H1 (cell line): ENCODE data around the gene ZMIZ1. TPM values are rescaled to one million over a fixed set of nuclear protein-coding genes. Genes with fewer than 3 reads are reported as not detected.

Source experiments
- CTCF ChIA-PET: fragments of 300-600 bp; sonication (Branson Sonifier 250); formaldehyde crosslinking; loops from one replicate; lab custom pipeline; 2021; ENCODE audit not compliant: partially characterized antibody; lab: Charles Lee
- POLR2A ChIA-PET: fragments of 300-600 bp; sonication (Branson Sonifier 250); formaldehyde crosslinking; loops from one replicate; lab custom pipeline; 2021; ENCODE audit warnings: inconsistent platforms; ENCODE audit not compliant: partially characterized antibody; lab: Charles Lee
- DNase-seq, 2 experiments: peaks; one replicate each; pipeline versions ENCODE4 v3.0.0 to v3.0.0-alpha.2; 2010 to 2022; ENCODE audit warnings: low spot score in 2 of 2, low read depth in 1 of 2, mixed read lengths in 1 of 2
- FAIRE-seq: peaks from 2 replicates; lab custom pipeline; 2011; peaks lifted over from hg19 to GRCh38; lab: Jason Lieb, UNC
- H2AFZ ChIP-seq: 2 replicates; pipeline ENCODE4 v1.8.1; 2012; ENCODE audit warnings: low read length, inconsistent platforms
- H2AK5ac ChIP-seq: 2 replicates; pipeline ENCODE4 v1.6.1; 2013; ENCODE audit warnings: low read depth, low read length
- H2BK120ac ChIP-seq: replicated peaks from 2 replicates; pipeline ENCODE3; 2013; ENCODE audit warnings: low read depth, low read length, inconsistent platforms
- H2BK12ac ChIP-seq: 2 replicates; pipeline ENCODE4 v1.6.1; 2013; ENCODE audit warnings: low read depth, low read length
- H2BK15ac ChIP-seq: 2 replicates; pipeline ENCODE4 v1.6.1; 2013; ENCODE audit warnings: low read length
- H2BK20ac ChIP-seq: 2 replicates; pipeline ENCODE4 v1.6.1; 2013; ENCODE audit warnings: low read length
- H2BK5ac ChIP-seq: 2 replicates; pipeline ENCODE4 v1.6.1; 2013; ENCODE audit warnings: low read depth, low read length
- H3K14ac ChIP-seq: 2 replicates; pipeline ENCODE4 v1.6.1; 2013; ENCODE audit warnings: inconsistent platforms; ENCODE audit not compliant: insufficient read length
- H3K18ac ChIP-seq: 2 replicates; pipeline ENCODE4 v1.6.1; 2013; ENCODE audit warnings: low read length; ENCODE audit errors: extremely low read depth
- H3K23ac ChIP-seq: 2 replicates; pipeline ENCODE4 v1.6.1; 2013; ENCODE audit warnings: inconsistent platforms; ENCODE audit not compliant: insufficient read length
- H3K23me2 ChIP-seq: 2 replicates; pipeline ENCODE4 v1.6.1; 2013; ENCODE audit warnings: low read depth, low read length
- H3K27ac ChIP-seq: 2 replicates; pipeline ENCODE4 v1.6.1; 2011; ENCODE audit warnings: low read depth, low read length, inconsistent platforms
- H3K27me3 ChIP-seq, 4 experiments: replicated peaks in 1 of 4; 1 replicate in 1 of 4; 2 replicates in 3 of 4; pipeline versions ENCODE4 v1.6.1 to v1.8.1; 2011 to 2013; ENCODE audit warnings: low read length in 3 of 4, mild to moderate bottlenecking in 3 of 4, inconsistent platforms in 2 of 4, mixed read lengths in 2 of 4, moderate library complexity in 1 of 4; ENCODE audit not compliant: control insufficient read depth in 3 of 4, insufficient read depth in 3 of 4; ENCODE audit errors: extremely low read depth in 1 of 4
- H3K36me3 ChIP-seq, 4 experiments: 2 replicates each; pipeline versions ENCODE4 v1.6.1 to v1.8.1; 2011 to 2013; ENCODE audit warnings: mild to moderate bottlenecking in 4 of 4, low read length in 3 of 4, moderate library complexity in 2 of 4, control low read depth in 1 of 4, inconsistent platforms in 1 of 4; ENCODE audit not compliant: insufficient read depth in 4 of 4, control insufficient read depth in 2 of 4
- H3K4ac ChIP-seq: replicated peaks from 2 replicates; pipeline ENCODE3; 2013; ENCODE audit warnings: low read length, low read depth, mixed read lengths, inconsistent platforms; ENCODE audit not compliant: insufficient read length
- H3K4me1 ChIP-seq, 4 experiments: replicated peaks in 1 of 4; 1 replicate in 1 of 4; 2 replicates in 3 of 4; pipeline versions ENCODE4 v1.6.1 to v1.8.1; 2011 to 2013; ENCODE audit warnings: low read length in 3 of 4, inconsistent platforms in 2 of 4, mixed read lengths in 1 of 4; ENCODE audit not compliant: insufficient read depth in 4 of 4, control insufficient read depth in 3 of 4
- H3K4me2 ChIP-seq, 2 experiments: 2 replicates each; pipeline versions ENCODE4 v1.6.1 to v1.8.1; 2011 to 2013; ENCODE audit warnings: low read depth in 2 of 2, low read length in 2 of 2, control low read depth in 1 of 2, inconsistent platforms in 1 of 2, mild to moderate bottlenecking in 1 of 2; ENCODE audit not compliant: insufficient read depth in 1 of 2
- H3K4me3 ChIP-seq, 4 experiments: fragments of 200-600, 300-600 bp in 1 of 4; sonication (generic), shearing (Covaris generic), sonication (Bioruptor Twin) in 1 of 4; 2 replicates each; pipeline versions ENCODE4 v1.5.1 to v1.8.1; 2011 to 2016; ENCODE audit warnings: low read length in 4 of 4, low read depth in 3 of 4, control low read depth in 2 of 4, inconsistent platforms in 2 of 4, mild to moderate bottlenecking in 2 of 4, mixed read lengths in 1 of 4, moderate library complexity in 1 of 4; ENCODE audit not compliant: insufficient read depth in 2 of 4; ENCODE audit errors: extremely low read depth in 1 of 4
- H3K56ac ChIP-seq: replicated peaks from 2 replicates; pipeline ENCODE3; 2013; ENCODE audit warnings: low read depth, mild to moderate bottlenecking, mixed read lengths, low read length, inconsistent platforms; ENCODE audit not compliant: insufficient read length
- H3K79me1 ChIP-seq: 2 replicates; pipeline ENCODE4 v1.6.1; 2013; ENCODE audit warnings: low read depth, low read length, control low read depth
- H3K79me2 ChIP-seq, 2 experiments: 2 replicates each; pipeline versions ENCODE4 v1.6.1 to v1.8.1; 2012 to 2013; ENCODE audit warnings: low read length in 2 of 2, mild to moderate bottlenecking in 2 of 2, inconsistent platforms in 1 of 2; ENCODE audit not compliant: insufficient read depth in 2 of 2, control insufficient read depth in 1 of 2
- H3K9ac ChIP-seq, 4 experiments: replicated peaks in 1 of 4; 1 replicate in 1 of 4; 2 replicates in 3 of 4; pipeline versions ENCODE4 v1.6.1 to v1.8.1; 2011 to 2013; ENCODE audit warnings: low read depth in 3 of 4, low read length in 3 of 4, control low read depth in 2 of 4, mild to moderate bottlenecking in 2 of 4, moderate library complexity in 2 of 4, inconsistent platforms in 1 of 4; ENCODE audit errors: extremely low read depth in 1 of 4
- H3K9me3 ChIP-seq, 2 experiments: 2 replicates each; pipeline versions ENCODE4 v1.6.1 to v1.8.1; 2012 to 2013; ENCODE audit warnings: mild to moderate bottlenecking in 2 of 2, moderate library complexity in 2 of 2, control low read depth in 1 of 2, inconsistent platforms in 1 of 2, low read depth in 1 of 2, low read length in 1 of 2, mixed read lengths in 1 of 2; ENCODE audit not compliant: insufficient read depth in 2 of 2
- H4K20me1 ChIP-seq, 2 experiments: replicated peaks in 1 of 2; 2 replicates each; pipeline versions ENCODE3 to v1.8.1; 2011 to 2013; ENCODE audit warnings: inconsistent platforms in 2 of 2, low read length in 2 of 2, mild to moderate bottlenecking in 1 of 2; ENCODE audit not compliant: insufficient read depth in 2 of 2, control insufficient read depth in 1 of 2
- H4K5ac ChIP-seq: 2 replicates; pipeline ENCODE4 v1.6.1; 2013; ENCODE audit warnings: low read length, low read depth, mixed read lengths, inconsistent platforms; ENCODE audit not compliant: insufficient read length
- H4K8ac ChIP-seq: 2 replicates; pipeline ENCODE4 v1.8.0; 2013; ENCODE audit warnings: mild to moderate bottlenecking, moderate library complexity, low read length, inconsistent platforms; ENCODE audit not compliant: insufficient read depth; ENCODE audit errors: extremely low read depth
- H4K91ac ChIP-seq: replicated peaks from 2 replicates; pipeline ENCODE3; 2013; ENCODE audit warnings: low read length, mixed read lengths, inconsistent platforms; ENCODE audit not compliant: insufficient read length
- ASH2L ChIP-seq: fragments of 200-600, 300-600 bp; sonication (generic); IDR thresholded peaks from one replicate; pipeline ENCODE4 v1.7.1; 2017; ENCODE audit warnings: low read length
- BCL11A ChIP-seq, 2 experiments: IDR thresholded peaks; one replicate each; pipeline ENCODE4 v1.6.1; 2011; ENCODE audit warnings: low read depth in 2 of 2, low read length in 2 of 2, mild to moderate bottlenecking in 2 of 2
- CHD1 ChIP-seq: IDR thresholded peaks from 2 replicates; pipeline ENCODE4 v1.6.1; 2012; ENCODE audit warnings: low read depth, low read length, improper control_type of control experiment
- EZH2 ChIP-seq: fragments of 200-600 bp; sonication (generic); IDR thresholded peaks from 2 replicates; pipeline ENCODE4 v1.7.1; 2012; ENCODE audit warnings: low read depth, mild to moderate bottlenecking, moderate library complexity, low read length, inconsistent platforms; ENCODE audit not compliant: severe bottlenecking
- FOSL1 ChIP-seq: IDR thresholded peaks from 2 replicates; pipeline ENCODE4 v1.6.1; 2011; ENCODE audit warnings: mild to moderate bottlenecking, low read depth, low read length, moderate library complexity; ENCODE audit not compliant: insufficient read depth
- GTF2F1 ChIP-seq: IDR thresholded peaks from 2 replicates; pipeline ENCODE4 v1.6.1; 2012; ENCODE audit warnings: low read depth, low read length, improper control_type of control experiment, borderline replicate concordance
- JUN ChIP-seq: IDR thresholded peaks from 2 replicates; pipeline ENCODE4 v1.6.1; 2011; ENCODE audit warnings: low read depth, mild to moderate bottlenecking, improper control_type of control experiment, low read length
- KDM1A ChIP-seq: fragments of 200-600, 300-600 bp; sonication (generic); IDR thresholded peaks from 2 replicates; pipeline ENCODE4 v1.7.1; 2016; ENCODE audit warnings: mild to moderate bottlenecking, low read length, borderline replicate concordance
- MAX ChIP-seq: IDR thresholded peaks from 2 replicates; pipeline ENCODE4 v1.6.1; 2012; ENCODE audit warnings: inconsistent platforms
- RAD21 ChIP-seq, 2 experiments: IDR thresholded peaks in 1 of 2; conservative IDR thresholded peaks in 1 of 2; 2 replicates each; pipeline ENCODE4 v1.6.1; 2011; ENCODE audit warnings: low read depth in 2 of 2, low read length in 2 of 2, improper control_type of control experiment in 1 of 2, inconsistent platforms in 1 of 2, mild to moderate bottlenecking in 1 of 2, moderate library complexity in 1 of 2
- TAF7 ChIP-seq: optimal IDR thresholded peaks from 2 replicates; pipeline ENCODE3; 2011; ENCODE audit warnings: low read depth, mild to moderate bottlenecking, inconsistent platforms, low read length, moderate library complexity, borderline replicate concordance
- TCF12 ChIP-seq: IDR thresholded peaks from 2 replicates; pipeline ENCODE4 v1.6.1; 2011; ENCODE audit warnings: low read depth, mild to moderate bottlenecking, low read length
- WGBS, 2 experiments: shearing (Covaris generic) in 1 of 2; methylation state at CpG; one replicate each; pipeline versions ENCODE4 v1.1.6 to v1.1.7; 2013 to 2015; ENCODE audit warnings: low lambda C conversion rate in 2 of 2, mixed read lengths in 2 of 2, inconsistent platforms in 1 of 2, low coverage in 1 of 2, missing lambda C conversion rate in 1 of 2; ENCODE audit not compliant: insufficient replicate concordance in 2 of 2, insufficient coverage in 1 of 2, insufficient read length in 1 of 2; ENCODE audit errors: extremely low coverage in 1 of 2, missing lambda C conversion rate in 1 of 2; 5-methylcytosine and 5-hydroxymethylcytosine counted together
- polyA plus RNA-seq, 7 experiments: library from polyadenylated mRNA; depleted of rRNA in 3 of 7; stranded (reverse) in 5 of 7; unstranded in 2 of 7; fragments of >200 nt in 5 of 7; fragments of 200-250 nt in 2 of 7; gene quantifications; 1 replicate in 5 of 7; 2 replicates in 1 of 7; 4 replicates in 1 of 7; pipeline versions ENCODE4 v1.2.1 to v1.2.3, GENCODE V29; 2011 to 2013; ENCODE audit warnings: missing spikeins in 2 of 7, mixed read lengths in 2 of 7
- total RNA-seq: library from RNA; stranded (reverse); fragmentation: NEBNext Ultra II Directional; extraction: Animal tissue kit (Norgen Biotek cat#: 25700); gene quantifications from 2 replicates; pipeline ENCODE4 v1.2.1, GENCODE V29; 2021
- TF ChIP-seq, protein P1 (sequence below): IDR thresholded peaks from 2 replicates; pipeline ENCODE4 v1.6.1; 2011; ENCODE audit warnings: low read depth, mild to moderate bottlenecking, low read length; ENCODE audit not compliant: insufficient read depth

The ZMIZ1 gene
- total and polyA plus RNA-seq, 2 of the 8 experiments (the other 6 are each of a cell fraction or from before 2014, with no cell fraction given), result 8.1 to 28.0 TPM

DNA sequence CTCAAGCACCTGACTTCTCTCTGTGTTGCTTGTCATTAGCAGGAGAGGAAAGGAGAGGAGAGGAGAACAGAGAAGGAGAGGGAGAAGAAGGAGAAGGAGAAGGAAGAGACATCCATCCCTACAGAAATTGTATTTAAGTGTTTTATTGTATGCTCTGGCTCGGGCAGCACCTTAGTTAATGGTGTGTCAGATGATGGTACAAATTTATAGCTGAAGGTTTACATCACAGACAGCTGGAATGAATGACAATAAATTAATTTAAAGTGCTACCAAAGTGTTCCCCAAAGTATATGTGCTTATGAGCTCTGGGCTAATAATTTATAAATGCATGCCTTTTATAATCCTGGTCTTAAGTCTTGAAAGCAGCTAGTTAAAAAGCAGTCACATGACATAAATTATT, 38.1 kb upstream of the ZMIZ1 start:
- Histone ChIP-seq H3K4me1 (no peaks in the 10 kb centered on the region; a peak in 2 of 7 replicates), H4K8ac (no peak overlapping the region), H2BK20ac (no peak overlapping the region), H3K23me2 (peaks cover 4% of the 10 kb centered on the region; the same call in 1 of the 2 replicates), H3K4me3 (no peak overlapping the region), H2BK5ac (no peak overlapping the region), H3K27me3 (no peaks in the 10 kb centered on the region), H4K91ac (no peak overlapping the region), H2BK12ac (no peak overlapping the region), H3K4ac (no peak overlapping the region), H3K18ac (no peak overlapping the region), H3K36me3 (no peaks in the 10 kb centered on the region), H3K4me2 (no peak overlapping the region), H3K79me1 (no peaks in the 10 kb centered on the region), H3K14ac (no peak overlapping the region), H3K27ac (no peak overlapping the region), H3K23ac (no peak overlapping the region), H3K9ac (no peak overlapping the region), H3K56ac (no peak overlapping the region), H2BK120ac (no peak overlapping the region), H2BK15ac (no peak overlapping the region), H4K20me1 (peaks cover 0 to 2% of the 10 kb centered on the region in 2 experiments), H2AK5ac (no peak overlapping the region), H3K9me3 (no peaks in the 10 kb centered on the region), H3K79me2 (no peaks in the 10 kb centered on the region), H4K5ac (no peak overlapping the region), H2AFZ (no peak overlapping the region)
- FAIRE-seq (no peak), DNase-seq (no peak)
- CTCF ChIA-PET, result interaction anchor here (0.7 to 1.0 kb wide), 2 partner anchors 20 to 49 kb away, joined by 3 read pairs; no protein-coding TSS in a partner anchor
- 81% methylated on average over 1 of the region's 1 CpG; no CpG with 5 or more reads in 1 of the 2 experiments for WGBS, 2 experiments
- POLR2A ChIA-PET, result no interaction called here
- TF ChIP-seq EZH2, result no peak
- TF ChIP-seq CHD1, result no peak
- TF ChIP-seq FOSL1, result no peak
- TF ChIP-seq, protein P1, sequence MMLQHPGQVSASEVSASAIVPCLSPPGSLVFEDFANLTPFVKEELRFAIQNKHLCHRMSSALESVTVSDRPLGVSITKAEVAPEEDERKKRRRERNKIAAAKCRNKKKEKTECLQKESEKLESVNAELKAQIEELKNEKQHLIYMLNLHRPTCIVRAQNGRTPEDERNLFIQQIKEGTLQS, result no peak
- no peak for TF ChIP-seq RAD21 (IDR thresholded peaks at IDR 0.05 in 1 of 2, conservative IDR thresholded peaks at IDR 0.05 in 1 of 2; ENCODE audit: low read depth in 2 of 2, low read length in 2 of 2)
- TF ChIP-seq MAX, result no peak
- TF ChIP-seq TAF7, result no peak
- no peak for TF ChIP-seq TCF12
- TF ChIP-seq ASH2L, result no peak
- TF ChIP-seq BCL11A (IDR thresholded peaks at IDR 0.05; ENCODE audit: low read depth in 2 of 2, low read length in 2 of 2), result no peak
- TF ChIP-seq KDM1A, result no peak
- TF ChIP-seq JUN, result no peak
- no peak for TF ChIP-seq GTF2F1
